Gastroesophageal sphincter (tissue), 4 donors: Measurements from ENCODE around the gene E2F1. TPM values are rescaled to one million over a fixed set of nuclear protein-coding genes. Genes with fewer than 3 reads are reported as not detected.
A peak's percentile ranks its signal among the peaks of the same experiment; 100 is the strongest.

Experiments
- ATAC-seq: fragments of 150-250 bp; one replicate; pipeline ENCODE4 v1.9.1; 2016; ENCODE audit warnings: mild to moderate bottlenecking, moderate library complexity
- H3K27ac ChIP-seq, 4 donors: fragments of 200-600 bp; sonication (generic) in 3 of 4; 1 replicate in 3 of 4; 2 replicates in 1 of 4; pipeline ENCODE4 v1.5.1; 2016 to 2019
- H3K27me3 ChIP-seq: fragments of 200-600 bp; sonication (generic); one replicate; pipeline ENCODE4 v1.5.1; 2019
- H3K36me3 ChIP-seq, 2 donors: fragments of 200-600 bp; sonication (generic); one replicate each; pipeline ENCODE4 v1.5.1; 2019; ENCODE audit warnings: control low read depth in 1 of 2
- H3K4me1 ChIP-seq, 3 donors: fragments of 200-600 bp; sonication (generic); 1 replicate in 2 of 3; 2 replicates in 1 of 3; pipeline ENCODE4 v1.5.1; 2016 to 2019; ENCODE audit warnings: control low read depth in 2 of 3
- H3K4me3 ChIP-seq, 2 donors: fragments of 200-600 bp; sonication (generic); one replicate each; pipeline ENCODE4 v1.5.1; 2019; ENCODE audit warnings: mild to moderate bottlenecking in 1 of 2, moderate library complexity in 1 of 2
- H3K9me3 ChIP-seq, 3 donors: fragments of 200-600 bp; sonication (generic); one replicate each; pipeline ENCODE4 v1.5.1; 2017 to 2019; ENCODE audit warnings: control low read depth in 2 of 3
- CTCF ChIP-seq, 4 experiments: fragments of 200-600 bp in 2 of 4; fragments of 450-650 bp in 2 of 4; sonication (generic) in 1 of 4; IDR thresholded peaks; one replicate each; pipeline ENCODE4 v1.5.1; 2017 to 2019; ENCODE audit warnings: antibody characterized with exemption in 4 of 4, mild to moderate bottlenecking in 2 of 4, moderate library complexity in 2 of 4
- EP300 ChIP-seq: sonication (generic); formaldehyde crosslinking; IDR thresholded peaks from one replicate; pipeline ENCODE4 v1.6.1; 2017; ENCODE audit warnings: antibody characterized with exemption, mild to moderate bottlenecking
- POLR2A ChIP-seq, 2 donors: fragments of 450-650 bp; IDR thresholded peaks; one replicate each; pipeline ENCODE4 v1.6.1; 2017; ENCODE audit warnings: antibody characterized with exemption in 2 of 2, mild to moderate bottlenecking in 2 of 2, moderate library complexity in 1 of 2
- POLR2AphosphoS5 ChIP-seq: sonication (generic); formaldehyde crosslinking; IDR thresholded peaks from one replicate; pipeline ENCODE4 v1.6.1; 2017; ENCODE audit warnings: antibody characterized with exemption
- WGBS, 2 donors: methylation state at CpG; one replicate each; pipeline ENCODE4 v1.1.5; 2018; ENCODE audit warnings: low coverage in 1 of 2; 5-methylcytosine and 5-hydroxymethylcytosine counted together
- total RNA-seq, 4 donors: library from RNA; depleted of rRNA; stranded (reverse); fragments of >200 nt; gene quantifications; one replicate each; pipeline ENCODE4 v1.1.0, GENCODE V29; 2016

E2F1 gene
- total RNA-seq, 4 donors from 2014 or later, result 0.57 to 4.4 (median 1.5) TPM

- ATAC-seq, result no peak
Measured at GRCh38 chr20:33653900-33654596, 32.1 kb downstream of the E2F1 start.

GRCh38 chr20:33653218-33653899 is 32.8 kb downstream of the E2F1 start:
- Histone ChIP-seq H3K9me3 (no peaks in the 10 kb centered on the region), H3K27me3 (no peaks in the 10 kb centered on the region), H3K27ac (peak overlapping the region in 1 of 4 donors; percentile 51), H3K4me1 (peaks cover 0 to 30% (median 13%) of the 10 kb centered on the region in 3 donors), H3K4me3 (peak overlapping the region in 1 of 2 donors; percentile 29), H3K36me3 (peaks cover 0 to 23% of the 10 kb centered on the region in 2 donors)
- TF ChIP-seq CTCF (IDR thresholded peaks at IDR 0.05) (peak in 3 of 4 experiments; percentile 82 to 90 (median 88)), POLR2A (IDR thresholded peaks at IDR 0.05) (no peak), EP300 (no peak), POLR2AphosphoS5 (peak; percentile 31)
- WGBS, 2 donors, result 15 to 19% methylated on average over 5 to 10 of the region's 16 CpGs
- ATAC-seq, result peak; percentile 70

More at GRCh38 chr20:33653900-33654596, 32.1 kb downstream of the E2F1 start:
- Histone ChIP-seq H3K4me1 (peaks cover 0 to 24% (median 9%) of the 10 kb centered on the region in 3 donors), H3K4me3 (peak overlapping the region in 1 of 2 donors; percentile 29), H3K9me3 (no peaks in the 10 kb centered on the region), H3K27me3 (no peaks in the 10 kb centered on the region), H3K27ac (no peak overlapping the region), H3K36me3 (peaks cover 0 to 29% of the 10 kb centered on the region in 2 donors)
- TF ChIP-seq POLR2AphosphoS5 (no peak), EP300 (no peak), POLR2A (IDR thresholded peaks at IDR 0.05) (no peak), CTCF (IDR thresholded peaks at IDR 0.05) (no peak)
- 89 to 100% methylated on average over 2 to 5 of the region's 11 CpGs for WGBS, 2 donors

- H3K9me3 ChIP-seq, result no peaks in the 10 kb centered on the region
- H3K27me3 ChIP-seq, result no peaks in the 10 kb centered on the region
- H3K36me3 ChIP-seq, result peaks cover 0 to 5% of the 10 kb centered on the region in 2 donors
- H3K4me1 ChIP-seq, result peaks cover 0 to 44% (median 24%) of the 10 kb centered on the region in 3 donors
- H3K4me3 ChIP-seq, result no peak overlapping the region
- H3K27ac ChIP-seq, result no peak overlapping the region
- TF ChIP-seq CTCF (IDR thresholded peaks at IDR 0.05) (no peak), POLR2AphosphoS5 (no peak), EP300 (no peak), POLR2A (IDR thresholded peaks at IDR 0.05) (no peak)
- WGBS, 2 donors, result 63 to 70% methylated on average over 8 of the region's 13 CpGs
- no peak for ATAC-seq
Measured at GRCh38 chr20:33651562-33652048, 34.6 kb downstream of the E2F1 start.

- Histone ChIP-seq H3K9me3 (no peaks in the 10 kb centered on the region), H3K27me3 (no peaks in the 10 kb centered on the region), H3K36me3 (peaks cover 0 to 4% of the 10 kb centered on the region in 2 donors), H3K4me1 (peaks cover 0 to 44% (median 24%) of the 10 kb centered on the region in 3 donors), H3K4me3 (no peak overlapping the region), H3K27ac (no peak overlapping the region)
- no peak for ATAC-seq
- WGBS, 2 donors, result 89 to 97% methylated on average over 4 to 6 of the region's 10 CpGs
- TF ChIP-seq EP300 (no peak), CTCF (IDR thresholded peaks at IDR 0.05) (no peak), POLR2AphosphoS5 (no peak), POLR2A (IDR thresholded peaks at IDR 0.05) (no peak)
Measured at GRCh38 chr20:33650753-33651561, 35.2 kb downstream of the E2F1 start.
